ENCODE data around the gene LSM7.

LSM7 gene

GRCh38 chr19:2362046-2362969 lies 33.9 kb upstream of the LSM7 start:
- Histone ChIP-seq H3K27ac (ENCODE audit: low read depth, low read length, severe bottlenecking) (no peak overlapping the region), H3K4me3 (ENCODE audit: extremely low read depth, insufficient read depth, low read length, poor library complexity, severe bottlenecking) (no peak overlapping the region), H3K36me3 (ENCODE audit: control insufficient read depth, insufficient read depth, low read length) (no peaks in the 10 kb centered on the region), H3K4me1 (ENCODE audit: control insufficient read depth, insufficient read depth, low read length, poor library complexity, severe bottlenecking) (no peaks in the 10 kb centered on the region), H3K9me3 (ENCODE audit: control insufficient read depth, low read length) (no peaks in the 10 kb centered on the region)
- WGBS, 2 experiments (ENCODE audit: insufficient coverage in 2 of 2) = 88 to 91% methylated on average over 11 of the region's 11 CpGs

DNA sequence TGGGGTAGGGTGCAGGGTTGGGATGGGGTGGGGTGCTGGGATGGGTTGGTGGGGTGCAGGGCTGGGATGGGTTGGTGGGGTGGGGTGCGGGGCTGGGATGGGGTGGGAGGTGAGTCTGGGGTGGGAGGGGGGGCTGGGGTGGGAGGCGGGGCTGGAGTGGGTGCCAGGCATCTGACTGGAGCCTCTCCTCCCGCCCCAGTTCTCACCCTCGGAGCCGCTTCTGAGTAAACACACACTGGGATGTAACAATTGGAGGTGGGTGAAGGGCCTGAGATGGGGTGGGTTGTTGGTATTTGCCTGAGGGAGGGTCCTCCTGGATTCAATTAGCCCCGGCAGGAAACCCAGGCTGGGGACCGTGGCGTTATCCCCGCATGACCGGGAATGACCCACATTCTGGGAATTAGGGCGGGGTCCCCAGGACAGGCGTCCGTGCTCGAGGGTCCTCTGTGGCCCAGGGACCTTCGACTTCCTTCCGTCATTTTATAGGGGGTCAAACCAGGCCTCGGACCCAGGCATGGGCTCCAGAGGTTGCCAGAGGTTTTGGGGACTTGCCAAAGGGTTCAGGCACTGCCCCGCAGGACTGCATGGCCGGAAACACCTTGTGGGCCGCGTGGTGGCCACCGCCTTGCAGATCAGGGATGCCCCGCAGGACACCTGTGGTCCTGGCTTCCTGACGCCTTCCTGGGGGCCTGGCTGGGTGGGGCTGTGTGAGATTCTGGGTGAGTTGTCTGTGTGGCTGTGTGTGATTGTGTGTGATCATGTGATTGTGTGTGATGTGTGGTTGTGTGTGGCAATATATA lies 33.1 kb upstream of the LSM7 start:
- H3K4me1 ChIP-seq (ENCODE audit: control insufficient read depth, insufficient read depth, low read length, poor library complexity, severe bottlenecking) = no peaks in the 10 kb centered on the region
- H3K4me3 ChIP-seq (ENCODE audit: extremely low read depth, insufficient read depth, low read length, poor library complexity, severe bottlenecking) = no peak overlapping the region
- H3K9me3 ChIP-seq (ENCODE audit: control insufficient read depth, low read length) = no peaks in the 10 kb centered on the region
- H3K36me3 ChIP-seq (ENCODE audit: control insufficient read depth, insufficient read depth, low read length) = no peaks in the 10 kb centered on the region
- 70 to 77% methylated on average over 18 of the region's 24 CpGs for WGBS, 2 experiments (ENCODE audit: insufficient coverage in 2 of 2)
- H3K27ac ChIP-seq (ENCODE audit: low read depth, low read length, severe bottlenecking) = no peak overlapping the region

DNA sequence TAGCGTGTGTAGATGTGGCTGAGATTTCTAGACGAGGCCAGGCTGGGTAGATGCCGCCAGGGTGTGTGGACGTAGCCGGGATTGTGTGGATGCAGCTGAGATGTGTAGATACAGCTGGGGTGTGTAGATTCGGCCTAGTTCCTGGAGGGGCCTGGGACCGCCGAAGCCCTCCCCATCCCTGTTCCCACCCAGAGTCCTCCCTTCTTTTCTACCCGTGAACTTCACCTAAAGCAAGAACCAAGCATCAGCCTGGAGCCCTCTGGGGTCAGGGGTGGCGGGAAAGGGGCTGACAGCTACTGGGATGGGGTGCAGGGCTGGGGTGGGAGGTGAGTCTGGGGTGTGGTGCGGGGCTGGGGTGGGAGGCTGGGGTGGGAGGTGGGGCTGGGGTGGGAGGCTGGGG lies 32.4 kb upstream of the LSM7 start:
- WGBS, 2 experiments (ENCODE audit: insufficient coverage in 2 of 2) = 45 to 64% methylated on average over 2 to 3 of the region's 11 CpGs
- no peaks in the 10 kb centered on the region for H3K36me3 ChIP-seq (ENCODE audit: control insufficient read depth, insufficient read depth, low read length)
- no peak overlapping the region for H3K27ac ChIP-seq (ENCODE audit: low read depth, low read length, severe bottlenecking)
- no peak overlapping the region for H3K4me3 ChIP-seq (ENCODE audit: extremely low read depth, insufficient read depth, low read length, poor library complexity, severe bottlenecking)
- no peaks in the 10 kb centered on the region for H3K9me3 ChIP-seq (ENCODE audit: control insufficient read depth, low read length)
- no peaks in the 10 kb centered on the region for H3K4me1 ChIP-seq (ENCODE audit: control insufficient read depth, insufficient read depth, low read length, poor library complexity, severe bottlenecking)

DNA sequence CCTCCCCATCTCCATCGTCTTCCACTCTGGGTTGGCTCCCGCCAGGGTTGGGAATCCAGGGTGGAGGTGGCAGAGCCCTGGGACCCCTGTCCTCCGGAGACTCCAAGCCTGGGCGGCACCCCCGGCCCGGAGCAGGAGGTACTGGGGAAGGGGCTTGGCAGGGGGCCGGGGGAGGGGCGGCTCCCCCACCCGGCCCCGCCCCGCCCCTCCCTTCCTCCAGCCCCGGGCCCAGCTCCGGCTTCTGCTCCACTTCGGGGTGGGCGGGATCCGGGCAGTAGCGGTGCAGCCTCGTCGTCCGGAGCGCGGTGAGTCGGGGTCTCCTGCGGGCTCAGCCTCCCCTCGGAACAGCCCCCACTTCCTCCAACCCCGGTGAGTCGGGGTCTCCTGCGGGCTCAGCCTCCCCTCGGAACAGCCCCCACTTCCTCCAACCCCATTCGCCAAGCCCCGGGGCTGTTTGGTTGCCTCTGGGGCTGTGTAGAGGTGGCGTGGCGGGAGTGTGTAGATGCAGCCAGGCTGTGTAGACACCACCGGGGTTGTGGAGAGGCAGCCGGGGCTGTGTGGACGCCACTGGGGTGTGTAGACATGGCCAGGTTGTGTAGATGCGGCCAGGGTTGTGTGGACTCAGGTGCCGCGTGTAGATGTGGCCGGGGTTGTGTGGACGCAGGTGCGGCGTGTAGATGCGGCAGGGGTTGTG lies 31.8 kb upstream of the LSM7 start, which contains the start of gene TMPRSS9:
Gene TMPRSS9, plus strand, starts transcription at position 274 of the 694 bp plus-strand sequence. CDS start 29,521 bp downstream, outside the sequence.
- no peak within 1 kb of the TSS for H3K4me3 ChIP-seq (ENCODE audit: extremely low read depth, insufficient read depth, low read length, poor library complexity, severe bottlenecking)
- 35 to 81% methylated on average over 6 to 27 of the region's 44 CpGs for WGBS, 2 experiments (ENCODE audit: insufficient coverage in 2 of 2)

GRCh38 chr19:2358548-2359173 lies 30.3 kb upstream of the LSM7 start:
- Histone ChIP-seq H3K9me3 (ENCODE audit: control insufficient read depth, low read length) (no peaks in the 10 kb centered on the region), H3K36me3 (ENCODE audit: control insufficient read depth, insufficient read depth, low read length) (peaks cover 9% of the 10 kb centered on the region), H3K4me1 (ENCODE audit: control insufficient read depth, insufficient read depth, low read length, poor library complexity, severe bottlenecking) (no peaks in the 10 kb centered on the region), H3K27ac (ENCODE audit: low read depth, low read length, severe bottlenecking) (no peak overlapping the region), H3K4me3 (ENCODE audit: extremely low read depth, insufficient read depth, low read length, poor library complexity, severe bottlenecking) (no peak overlapping the region)
- 79 to 81% methylated on average over 21 to 25 of the region's 28 CpGs for WGBS, 2 experiments (ENCODE audit: insufficient coverage in 2 of 2)

More for the DNA sequence above, 31.8 kb upstream of the LSM7 start, which contains the start of gene TMPRSS9:
- Histone ChIP-seq H3K4me1 (ENCODE audit: control insufficient read depth, insufficient read depth, low read length, poor library complexity, severe bottlenecking) (no peaks in the 10 kb centered on the region), H3K36me3 (ENCODE audit: control insufficient read depth, insufficient read depth, low read length) (no peaks in the 10 kb centered on the region), H3K9me3 (ENCODE audit: control insufficient read depth, low read length) (no peaks in the 10 kb centered on the region), H3K27ac (ENCODE audit: low read depth, low read length, severe bottlenecking) (no peak within 1 kb of the TSS)

DNA sequence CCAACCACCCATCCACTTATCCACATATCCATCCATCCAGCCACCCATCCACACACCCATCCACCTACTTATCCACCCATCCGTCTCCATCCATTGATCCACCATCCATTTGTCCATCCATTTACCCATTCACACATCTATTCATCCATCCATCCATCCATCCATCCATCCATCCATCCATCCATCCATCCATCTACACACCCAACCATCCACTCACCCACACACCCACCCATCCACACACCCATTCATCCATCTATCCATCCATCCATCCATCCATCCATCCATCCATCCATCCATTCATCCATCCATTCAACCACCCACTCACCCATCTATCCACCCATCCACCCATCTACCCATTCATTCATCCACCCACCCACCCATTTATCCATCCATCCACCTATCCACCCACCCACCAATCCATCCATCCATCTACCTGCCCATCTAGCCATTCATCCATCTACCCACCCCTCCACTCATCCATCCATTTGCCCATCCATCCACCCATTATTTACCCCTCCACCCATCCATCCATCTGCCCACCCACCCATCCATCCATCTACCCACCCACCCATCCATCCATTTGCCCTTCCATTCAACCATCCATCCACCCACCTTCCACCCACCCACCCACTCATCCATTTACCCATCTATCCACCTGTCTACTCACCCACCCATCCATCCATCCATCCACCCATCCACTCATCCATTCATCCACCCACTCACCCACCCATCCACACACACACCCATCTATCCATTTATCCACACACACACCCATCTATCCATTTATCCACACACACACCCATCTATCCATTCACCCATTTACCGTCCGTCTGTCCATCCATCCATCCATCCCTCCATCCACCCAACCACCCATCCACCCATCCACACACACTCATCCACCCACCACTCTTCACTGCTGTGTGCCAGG lies 29.2 kb upstream of the LSM7 start:
- Histone ChIP-seq H3K4me1 (ENCODE audit: control insufficient read depth, insufficient read depth, low read length, poor library complexity, severe bottlenecking) (no peaks in the 10 kb centered on the region), H3K27ac (ENCODE audit: low read depth, low read length, severe bottlenecking) (no peak overlapping the region), H3K4me3 (ENCODE audit: extremely low read depth, insufficient read depth, low read length, poor library complexity, severe bottlenecking) (no peak overlapping the region), H3K9me3 (ENCODE audit: control insufficient read depth, low read length) (no peaks in the 10 kb centered on the region), H3K36me3 (ENCODE audit: control insufficient read depth, insufficient read depth, low read length) (peaks cover 19% of the 10 kb centered on the region)
- WGBS, 2 experiments (ENCODE audit: insufficient coverage in 2 of 2) = 86 to 100% methylated on average over 3 of the region's 3 CpGs

GRCh38 chr19:2356036-2356646 lies 27.8 kb upstream of the LSM7 start:
- Histone ChIP-seq H3K9me3 (ENCODE audit: control insufficient read depth, low read length) (no peaks in the 10 kb centered on the region), H3K36me3 (ENCODE audit: control insufficient read depth, insufficient read depth, low read length) (peaks cover 20% of the 10 kb centered on the region), H3K4me3 (ENCODE audit: extremely low read depth, insufficient read depth, low read length, poor library complexity, severe bottlenecking) (no peak overlapping the region), H3K27ac (ENCODE audit: low read depth, low read length, severe bottlenecking) (no peak overlapping the region), H3K4me1 (ENCODE audit: control insufficient read depth, insufficient read depth, low read length, poor library complexity, severe bottlenecking) (no peaks in the 10 kb centered on the region)
- WGBS, 2 experiments (ENCODE audit: insufficient coverage in 2 of 2) = 85 to 86% methylated on average over 20 to 21 of the region's 21 CpGs

GRCh38 chr19:2355168-2356035 lies 27.0 kb upstream of the LSM7 start:
- H3K4me3 ChIP-seq (ENCODE audit: extremely low read depth, insufficient read depth, low read length, poor library complexity, severe bottlenecking) = no peak overlapping the region
- no peak overlapping the region for H3K27ac ChIP-seq (ENCODE audit: low read depth, low read length, severe bottlenecking)
- no peaks in the 10 kb centered on the region for H3K9me3 ChIP-seq (ENCODE audit: control insufficient read depth, low read length)
- H3K36me3 ChIP-seq (ENCODE audit: control insufficient read depth, insufficient read depth, low read length) = peaks cover 25% of the 10 kb centered on the region
- WGBS, 2 experiments (ENCODE audit: insufficient coverage in 2 of 2) = 94 to 95% methylated on average over 19 to 23 of the region's 24 CpGs
- H3K4me1 ChIP-seq (ENCODE audit: control insufficient read depth, insufficient read depth, low read length, poor library complexity, severe bottlenecking) = no peaks in the 10 kb centered on the region

Measured in mesodermal cell (in vitro differentiated cells).